ENCODE results near the gene GOLGA6L10. TPM values are rescaled to one million over a fixed set of nuclear protein-coding genes. Genes with fewer than 3 reads are reported as not detected.
"Not testable (repeated sequence)": the region's sequence is repeated elsewhere in the genome, so short reads cannot be mapped to it uniquely, and the experiment has no call there.

Gene GOLGA6L10
- total RNA-seq, 1 experiment from 2014 or later, result 1.9 TPM

GRCh38 chr15:82343851-82344250 is 5.4 kb downstream of the GOLGA6L10 start:
- H3K27me3 Mint-ChIP-seq (ENCODE audit: insufficient read depth, unreplicated experiment); POLR2A ChIA-PET; H3K4me1 Mint-ChIP-seq (ENCODE audit: insufficient read depth, unreplicated experiment); H3K9me3 Mint-ChIP-seq (ENCODE audit: unreplicated experiment); BruUV-seq (replicated peaks); H3K4me3 Mint-ChIP-seq (ENCODE audit: unreplicated experiment); H3K27ac Mint-ChIP-seq (ENCODE audit: low read depth, unreplicated experiment); intact Hi-C loops (cut with micrococcal nuclease); H3K36me3 Mint-ChIP-seq (ENCODE audit: insufficient read depth, unreplicated experiment); DNase-seq (ENCODE audit: unreplicated experiment): not testable (repeated sequence)
- CTCF ChIA-PET, result interaction anchor here (0.6 kb wide), 1 partner anchor 143 kb away, joined by 3 read pairs; no protein-coding TSS in a partner anchor

GRCh38 chr15:82342632-82343374 is 6.5 kb downstream of the GOLGA6L10 start:
- DNase-seq (ENCODE audit: unreplicated experiment); H3K36me3 Mint-ChIP-seq (ENCODE audit: insufficient read depth, unreplicated experiment); H3K27me3 Mint-ChIP-seq (ENCODE audit: insufficient read depth, unreplicated experiment); H3K27ac Mint-ChIP-seq (ENCODE audit: low read depth, unreplicated experiment); POLR2A ChIA-PET; CTCF ChIA-PET; H3K4me1 Mint-ChIP-seq (ENCODE audit: insufficient read depth, unreplicated experiment); H3K4me3 Mint-ChIP-seq (ENCODE audit: unreplicated experiment); H3K9me3 Mint-ChIP-seq (ENCODE audit: unreplicated experiment); BruUV-seq (replicated peaks); intact Hi-C loops (cut with micrococcal nuclease): not testable (repeated sequence)
- TF ChIP-seq CTCF (IDR thresholded peaks at IDR 0.05; ENCODE audit: unreplicated experiment), result peak; percentile 57

GRCh38 chr15:82338573-82338972 is 10.7 kb downstream of the GOLGA6L10 start:
- CTCF ChIA-PET, result interaction anchor here (1.4 kb wide), 1 partner anchor 58 kb away, joined by 5 read pairs; no protein-coding TSS in a partner anchor
- H3K27ac Mint-ChIP-seq (ENCODE audit: low read depth, unreplicated experiment); H3K27me3 Mint-ChIP-seq (ENCODE audit: insufficient read depth, unreplicated experiment); H3K4me3 Mint-ChIP-seq (ENCODE audit: unreplicated experiment); BruUV-seq (replicated peaks); H3K36me3 Mint-ChIP-seq (ENCODE audit: insufficient read depth, unreplicated experiment); intact Hi-C loops (cut with micrococcal nuclease); H3K4me1 Mint-ChIP-seq (ENCODE audit: insufficient read depth, unreplicated experiment); DNase-seq (ENCODE audit: unreplicated experiment); H3K9me3 Mint-ChIP-seq (ENCODE audit: unreplicated experiment); POLR2A ChIA-PET: not testable (repeated sequence)

- H3K27me3 Mint-ChIP-seq (ENCODE audit: insufficient read depth, unreplicated experiment); intact Hi-C loops (cut with micrococcal nuclease); H3K27ac Mint-ChIP-seq (ENCODE audit: low read depth, unreplicated experiment); H3K36me3 Mint-ChIP-seq (ENCODE audit: insufficient read depth, unreplicated experiment); H3K9me3 Mint-ChIP-seq (ENCODE audit: unreplicated experiment); BruUV-seq (replicated peaks); H3K4me3 Mint-ChIP-seq (ENCODE audit: unreplicated experiment); DNase-seq (ENCODE audit: unreplicated experiment); H3K4me1 Mint-ChIP-seq (ENCODE audit: insufficient read depth, unreplicated experiment): not testable (repeated sequence)
- ChIA-PET POLR2A (interaction anchor here (0.6 kb wide), 1 partner anchor 784 kb away, joined by 4 read pairs; no protein-coding TSS in a partner anchor), CTCF (interaction anchor here (1.4 kb wide), 1 partner anchor 57 kb away, joined by 5 read pairs; no protein-coding TSS in a partner anchor)
These were observed 11.2 kb downstream of the GOLGA6L10 start for GRCh38 chr15:82338053-82338452.

GRCh38 chr15:82337051-82337450 is 12.2 kb downstream of the GOLGA6L10 start:
- H3K36me3 Mint-ChIP-seq (ENCODE audit: insufficient read depth, unreplicated experiment); H3K27ac Mint-ChIP-seq (ENCODE audit: low read depth, unreplicated experiment); CTCF ChIA-PET; H3K27me3 Mint-ChIP-seq (ENCODE audit: insufficient read depth, unreplicated experiment); DNase-seq (ENCODE audit: unreplicated experiment); POLR2A ChIA-PET; H3K4me3 Mint-ChIP-seq (ENCODE audit: unreplicated experiment); H3K4me1 Mint-ChIP-seq (ENCODE audit: insufficient read depth, unreplicated experiment); intact Hi-C loops (cut with micrococcal nuclease); H3K9me3 Mint-ChIP-seq (ENCODE audit: unreplicated experiment); BruUV-seq (replicated peaks): not testable (repeated sequence)

- H3K4me3 Mint-ChIP-seq (ENCODE audit: unreplicated experiment); POLR2A ChIA-PET; H3K27me3 Mint-ChIP-seq (ENCODE audit: insufficient read depth, unreplicated experiment); intact Hi-C loops (cut with micrococcal nuclease); BruUV-seq (replicated peaks); DNase-seq (ENCODE audit: unreplicated experiment); H3K9me3 Mint-ChIP-seq (ENCODE audit: unreplicated experiment); CTCF ChIA-PET; H3K36me3 Mint-ChIP-seq (ENCODE audit: insufficient read depth, unreplicated experiment); H3K4me1 Mint-ChIP-seq (ENCODE audit: insufficient read depth, unreplicated experiment): not testable (repeated sequence)
- H3K27ac Mint-ChIP-seq (ENCODE audit: low read depth, unreplicated experiment), result peak overlapping the region; percentile 18
These were observed 13.1 kb downstream of the GOLGA6L10 start for GRCh38 chr15:82336180-82336647.

GRCh38 chr15:82335006-82335405 is 14.3 kb downstream of the GOLGA6L10 start:
- intact Hi-C loops (cut with micrococcal nuclease); H3K9me3 Mint-ChIP-seq (ENCODE audit: unreplicated experiment); DNase-seq (ENCODE audit: unreplicated experiment); H3K36me3 Mint-ChIP-seq (ENCODE audit: insufficient read depth, unreplicated experiment); H3K4me3 Mint-ChIP-seq (ENCODE audit: unreplicated experiment); H3K27me3 Mint-ChIP-seq (ENCODE audit: insufficient read depth, unreplicated experiment); BruUV-seq (replicated peaks); POLR2A ChIA-PET; H3K4me1 Mint-ChIP-seq (ENCODE audit: insufficient read depth, unreplicated experiment); CTCF ChIA-PET; H3K27ac Mint-ChIP-seq (ENCODE audit: low read depth, unreplicated experiment): not testable (repeated sequence)

- DNase-seq (ENCODE audit: unreplicated experiment); H3K27ac Mint-ChIP-seq (ENCODE audit: low read depth, unreplicated experiment); H3K4me3 Mint-ChIP-seq (ENCODE audit: unreplicated experiment); H3K9me3 Mint-ChIP-seq (ENCODE audit: unreplicated experiment); H3K4me1 Mint-ChIP-seq (ENCODE audit: insufficient read depth, unreplicated experiment); CTCF ChIA-PET; BruUV-seq (replicated peaks); POLR2A ChIA-PET; H3K27me3 Mint-ChIP-seq (ENCODE audit: insufficient read depth, unreplicated experiment); H3K36me3 Mint-ChIP-seq (ENCODE audit: insufficient read depth, unreplicated experiment); intact Hi-C loops (cut with micrococcal nuclease): not testable (repeated sequence)
These were observed 14.7 kb downstream of the GOLGA6L10 start for GRCh38 chr15:82334554-82334932.

All from MCF 10A (cell line).